ENCODE results near the gene ATOH8.

The ATOH8 gene

GRCh38 chr2:85731606-85732005 lies 22.2 kb upstream of the ATOH8 start:
- no peak overlapping the region for H3K4me3 ChIP-seq (ENCODE audit: low read length)
- no peaks in the 10 kb centered on the region for H3K9me3 ChIP-seq (ENCODE audit: control insufficient read depth, low read depth, low read length)
- no peaks in the 10 kb centered on the region for H3K27me3 ChIP-seq (ENCODE audit: control insufficient read depth, insufficient read depth, low read length)
- H3K36me3 ChIP-seq (ENCODE audit: control insufficient read depth, low read depth, low read length), result no peaks in the 10 kb centered on the region
- H3K9ac ChIP-seq (ENCODE audit: low read length), result no peak overlapping the region
- no peak overlapping the region for H3K27ac ChIP-seq (ENCODE audit: low read length)
- H3K4me1 ChIP-seq (ENCODE audit: control insufficient read depth, low read depth, low read length), result no peaks in the 10 kb centered on the region

- H3K9me3 ChIP-seq (ENCODE audit: control insufficient read depth, low read depth, low read length), result no peaks in the 10 kb centered on the region
- H3K4me1 ChIP-seq (ENCODE audit: control insufficient read depth, low read depth, low read length), result no peaks in the 10 kb centered on the region
- no peaks in the 10 kb centered on the region for H3K27me3 ChIP-seq (ENCODE audit: control insufficient read depth, insufficient read depth, low read length)
- no peak overlapping the region for H3K27ac ChIP-seq (ENCODE audit: low read length)
- no peak overlapping the region for H3K9ac ChIP-seq (ENCODE audit: low read length)
- H3K4me3 ChIP-seq (ENCODE audit: low read length), result no peak overlapping the region
- H3K36me3 ChIP-seq (ENCODE audit: control insufficient read depth, low read depth, low read length), result no peaks in the 10 kb centered on the region
These were observed 21.2 kb upstream of the ATOH8 start for GRCh38 chr2:85732467-85733120.

DNA sequence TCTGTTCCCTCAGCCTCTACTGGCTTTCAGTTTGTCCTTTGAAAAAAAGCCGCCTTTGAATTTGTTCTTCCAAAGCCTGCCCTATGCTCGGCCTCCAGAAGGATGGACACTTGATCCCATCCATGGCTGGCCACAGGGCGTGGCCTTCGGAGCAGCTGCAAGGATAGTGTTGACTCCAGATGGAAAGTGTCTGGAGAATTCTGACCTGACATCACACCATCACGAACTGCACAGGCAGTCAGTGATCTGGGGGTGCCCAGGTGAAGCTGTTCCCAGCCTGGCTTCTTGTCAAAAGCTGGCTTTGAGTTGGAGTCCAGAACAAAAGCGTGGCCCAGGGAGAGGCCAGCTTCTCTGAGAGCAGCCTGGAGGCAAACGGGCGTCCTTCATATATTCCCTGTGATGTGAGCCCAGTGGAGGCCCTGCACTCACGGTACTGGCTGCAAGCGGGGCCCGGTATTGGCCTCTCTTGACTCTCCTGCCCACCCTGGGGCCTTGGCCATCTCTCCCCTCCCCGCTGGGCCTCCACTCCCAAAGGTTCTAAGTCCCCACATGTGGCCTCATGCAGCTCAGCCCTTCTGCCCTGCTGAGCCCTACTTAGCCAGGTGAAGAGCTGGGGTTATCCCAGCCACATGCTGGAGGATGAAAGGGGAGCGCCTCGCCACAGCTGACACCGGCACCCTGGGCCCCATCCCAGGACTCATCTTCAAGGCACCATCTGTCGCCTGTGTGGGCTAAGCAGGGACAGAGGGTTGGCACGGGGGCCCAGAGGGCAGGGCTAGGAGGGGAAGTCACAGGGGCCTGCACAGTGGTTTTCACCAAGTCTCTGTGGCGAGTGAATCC lies 20.4 kb upstream of the ATOH8 start:
- Histone ChIP-seq H3K4me1 (ENCODE audit: control insufficient read depth, low read depth, low read length) (no peaks in the 10 kb centered on the region), H3K27ac (ENCODE audit: low read length) (no peak overlapping the region), H3K27me3 (ENCODE audit: control insufficient read depth, insufficient read depth, low read length) (no peaks in the 10 kb centered on the region), H3K4me3 (ENCODE audit: low read length) (no peak overlapping the region), H3K9me3 (ENCODE audit: control insufficient read depth, low read depth, low read length) (no peaks in the 10 kb centered on the region), H3K36me3 (ENCODE audit: control insufficient read depth, low read depth, low read length) (no peaks in the 10 kb centered on the region), H3K9ac (ENCODE audit: low read length) (no peak overlapping the region)

DNA sequence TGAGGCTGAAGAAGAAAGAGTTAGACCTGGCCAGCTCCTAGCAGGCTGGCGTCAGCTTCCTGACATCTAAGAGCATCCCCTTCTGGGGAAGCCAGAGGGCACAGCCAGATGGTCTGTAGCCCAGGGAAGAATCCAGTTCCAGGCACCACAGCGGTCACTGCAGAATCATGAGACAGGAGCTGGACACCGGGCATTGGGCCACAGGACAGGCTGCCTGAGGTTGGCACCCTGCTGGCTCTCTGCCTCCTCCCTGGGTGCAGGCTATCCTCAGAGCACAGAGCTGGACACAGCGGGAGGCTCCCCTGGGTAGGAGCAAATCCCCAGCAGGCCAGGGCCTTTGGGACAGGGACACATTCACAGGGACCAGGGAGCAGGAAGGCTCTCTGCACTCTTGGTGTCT lies 19.8 kb upstream of the ATOH8 start:
- no peaks in the 10 kb centered on the region for H3K9me3 ChIP-seq (ENCODE audit: control insufficient read depth, low read depth, low read length)

DNA sequence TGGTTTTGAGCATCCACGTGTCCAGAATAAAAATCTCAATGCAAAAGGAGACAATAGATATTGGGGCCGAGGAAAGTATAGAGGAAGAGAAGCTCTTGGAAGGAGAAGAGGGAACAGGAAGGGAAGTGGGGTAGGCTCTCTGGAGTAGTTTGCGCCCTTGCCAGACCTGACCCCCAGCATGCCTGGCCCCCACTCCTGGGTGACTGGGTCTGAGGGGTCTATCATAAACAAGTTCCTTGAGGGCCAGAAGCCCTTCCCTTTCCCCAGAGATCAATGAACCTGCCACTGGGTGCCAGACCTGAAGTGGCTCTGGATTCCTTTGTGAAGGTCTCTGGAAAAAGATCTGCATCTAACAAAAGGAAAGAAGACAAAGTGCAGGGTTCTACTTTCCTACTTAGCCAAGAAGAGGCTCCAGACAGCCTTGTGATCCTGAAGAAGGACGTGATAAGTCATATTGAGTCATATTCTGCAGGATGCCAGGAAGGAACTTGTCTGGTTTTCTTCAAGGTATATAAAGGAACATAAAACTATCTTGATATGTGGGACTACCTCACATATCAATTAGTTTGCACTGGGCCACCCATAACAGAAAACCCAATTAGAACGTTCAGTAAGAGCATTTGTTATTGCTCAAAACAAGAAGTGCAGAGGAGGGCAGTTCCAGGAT lies 18.7 kb upstream of the ATOH8 start:
- no peaks in the 10 kb centered on the region for H3K9me3 ChIP-seq (ENCODE audit: control insufficient read depth, low read depth, low read length)
- no peak overlapping the region for H3K9ac ChIP-seq (ENCODE audit: low read length)
- no peak overlapping the region for H3K4me3 ChIP-seq (ENCODE audit: low read length)
- H3K4me1 ChIP-seq (ENCODE audit: control insufficient read depth, low read depth, low read length), result no peaks in the 10 kb centered on the region
- H3K27me3 ChIP-seq (ENCODE audit: control insufficient read depth, insufficient read depth, low read length), result no peaks in the 10 kb centered on the region
- no peaks in the 10 kb centered on the region for H3K36me3 ChIP-seq (ENCODE audit: control insufficient read depth, low read depth, low read length)
- H3K27ac ChIP-seq (ENCODE audit: low read length), result no peak overlapping the region

More for the DNA sequence above, 19.8 kb upstream of the ATOH8 start:
- Histone ChIP-seq H3K4me3 (ENCODE audit: low read length) (no peak overlapping the region), H3K27me3 (ENCODE audit: control insufficient read depth, insufficient read depth, low read length) (no peaks in the 10 kb centered on the region), H3K27ac (ENCODE audit: low read length) (no peak overlapping the region), H3K36me3 (ENCODE audit: control insufficient read depth, low read depth, low read length) (no peaks in the 10 kb centered on the region), H3K9ac (ENCODE audit: low read length) (no peak overlapping the region), H3K4me1 (ENCODE audit: control insufficient read depth, low read depth, low read length) (no peaks in the 10 kb centered on the region)

DNA sequence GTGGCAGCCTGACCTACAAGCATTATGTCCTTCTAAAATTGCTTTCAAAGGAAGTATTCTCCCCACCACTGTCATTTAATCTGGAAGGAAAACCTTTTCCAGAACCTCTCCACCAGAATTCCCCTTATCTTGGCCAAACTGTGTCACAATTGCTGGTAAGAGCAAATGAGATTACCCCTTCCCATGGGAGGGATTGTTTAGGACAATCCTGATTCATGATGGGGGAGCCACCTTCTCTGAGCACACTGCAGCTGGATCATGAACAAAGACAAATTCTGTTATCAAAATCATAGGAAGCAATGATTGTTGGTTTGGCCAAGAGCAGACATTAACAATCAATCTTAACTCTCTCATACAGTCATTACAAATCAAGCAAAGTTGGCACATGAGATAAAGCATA lies 18.1 kb upstream of the ATOH8 start:
- no peaks in the 10 kb centered on the region for H3K36me3 ChIP-seq (ENCODE audit: control insufficient read depth, low read depth, low read length)
- H3K4me3 ChIP-seq (ENCODE audit: low read length), result no peak overlapping the region
- no peaks in the 10 kb centered on the region for H3K4me1 ChIP-seq (ENCODE audit: control insufficient read depth, low read depth, low read length)
- no peak overlapping the region for H3K27ac ChIP-seq (ENCODE audit: low read length)
- no peaks in the 10 kb centered on the region for H3K9me3 ChIP-seq (ENCODE audit: control insufficient read depth, low read depth, low read length)
- no peaks in the 10 kb centered on the region for H3K27me3 ChIP-seq (ENCODE audit: control insufficient read depth, insufficient read depth, low read length)
- H3K9ac ChIP-seq (ENCODE audit: low read length), result no peak overlapping the region

GRCh38 chr2:85736456-85737355 lies 17.1 kb upstream of the ATOH8 start:
- H3K36me3 ChIP-seq (ENCODE audit: control insufficient read depth, low read depth, low read length), result no peaks in the 10 kb centered on the region
- no peak overlapping the region for H3K9ac ChIP-seq (ENCODE audit: low read length)
- no peaks in the 10 kb centered on the region for H3K9me3 ChIP-seq (ENCODE audit: control insufficient read depth, low read depth, low read length)
- no peaks in the 10 kb centered on the region for H3K4me1 ChIP-seq (ENCODE audit: control insufficient read depth, low read depth, low read length)
- no peak overlapping the region for H3K27ac ChIP-seq (ENCODE audit: low read length)
- H3K4me3 ChIP-seq (ENCODE audit: low read length), result no peak overlapping the region
- no peaks in the 10 kb centered on the region for H3K27me3 ChIP-seq (ENCODE audit: control insufficient read depth, insufficient read depth, low read length)

- Histone ChIP-seq H3K36me3 (ENCODE audit: control insufficient read depth, low read depth, low read length) (no peaks in the 10 kb centered on the region), H3K27me3 (ENCODE audit: control insufficient read depth, insufficient read depth, low read length) (no peaks in the 10 kb centered on the region), H3K27ac (ENCODE audit: low read length) (no peak overlapping the region), H3K4me3 (ENCODE audit: low read length) (no peak overlapping the region), H3K9me3 (ENCODE audit: control insufficient read depth, low read depth, low read length) (no peaks in the 10 kb centered on the region), H3K4me1 (ENCODE audit: control insufficient read depth, low read depth, low read length) (peaks cover 5% of the 10 kb centered on the region), H3K9ac (ENCODE audit: low read length) (no peak overlapping the region)
These were observed 16.3 kb upstream of the ATOH8 start for GRCh38 chr2:85737481-85737880.

DNA sequence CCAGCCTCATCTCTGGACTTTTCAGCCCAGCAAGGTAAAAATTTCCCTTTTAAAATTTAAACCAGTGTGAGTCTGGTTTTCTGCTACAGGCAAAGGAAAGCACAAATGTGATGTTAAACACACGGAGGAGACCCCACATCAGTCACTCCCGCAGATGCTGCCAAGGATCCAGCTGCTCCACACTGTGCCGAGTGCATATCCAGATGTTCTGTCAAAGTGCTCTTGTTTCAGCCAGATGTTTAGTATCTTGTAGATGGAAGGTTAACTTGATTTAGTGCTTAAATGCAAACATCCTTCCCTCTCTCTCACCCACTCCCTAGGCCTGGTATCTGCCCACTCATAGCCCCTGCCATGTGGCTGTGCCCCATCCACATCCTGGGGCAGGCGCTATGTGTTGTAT lies 15.8 kb upstream of the ATOH8 start:
- H3K27me3 ChIP-seq (ENCODE audit: control insufficient read depth, insufficient read depth, low read length), result no peaks in the 10 kb centered on the region

DNA sequence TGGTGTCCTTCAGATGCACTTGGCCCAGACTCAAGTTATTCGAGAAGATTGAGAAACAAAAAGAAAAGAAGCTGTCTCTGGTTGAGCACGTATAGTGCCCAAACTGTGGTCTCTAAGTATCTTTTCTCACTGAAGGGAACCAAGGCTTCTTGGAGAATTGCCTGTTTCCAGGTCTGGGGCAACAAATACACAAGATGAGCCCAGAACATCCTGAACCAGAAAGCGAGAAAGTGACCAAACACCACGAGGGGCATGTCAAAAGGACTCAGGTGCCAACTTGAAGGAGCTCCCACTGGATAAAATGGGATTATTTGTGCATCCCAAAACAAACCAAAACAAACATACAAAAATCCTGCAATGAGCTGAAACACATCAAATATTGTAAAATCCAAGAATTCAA lies 13.6 kb upstream of the ATOH8 start:
- H3K4me3 ChIP-seq (ENCODE audit: low read length), result no peak overlapping the region
- H3K27ac ChIP-seq (ENCODE audit: low read length), result no peak overlapping the region
- peaks cover 6% of the 10 kb centered on the region for H3K27me3 ChIP-seq (ENCODE audit: control insufficient read depth, insufficient read depth, low read length)
- H3K36me3 ChIP-seq (ENCODE audit: control insufficient read depth, low read depth, low read length), result no peaks in the 10 kb centered on the region
- peaks cover 5% of the 10 kb centered on the region for H3K4me1 ChIP-seq (ENCODE audit: control insufficient read depth, low read depth, low read length)
- H3K9me3 ChIP-seq (ENCODE audit: control insufficient read depth, low read depth, low read length), result no peaks in the 10 kb centered on the region
- H3K9ac ChIP-seq (ENCODE audit: low read length), result no peak overlapping the region

More for the DNA sequence above, 15.8 kb upstream of the ATOH8 start:
- Histone ChIP-seq H3K27ac (ENCODE audit: low read length) (no peak overlapping the region), H3K4me3 (ENCODE audit: low read length) (no peak overlapping the region), H3K36me3 (ENCODE audit: control insufficient read depth, low read depth, low read length) (no peaks in the 10 kb centered on the region), H3K9me3 (ENCODE audit: control insufficient read depth, low read depth, low read length) (no peaks in the 10 kb centered on the region), H3K9ac (ENCODE audit: low read length) (no peak overlapping the region), H3K4me1 (ENCODE audit: control insufficient read depth, low read depth, low read length) (peaks cover 5% of the 10 kb centered on the region)

Measured in iPS-18a (cell line).